Naive thymus-derived CD4-positive, alpha-beta T cell (primary cell): ENCODE data around the gene FER. TPM values are rescaled to one million over a fixed set of nuclear protein-coding genes. Genes with fewer than 3 reads are reported as not detected.

Experiments
- ATAC-seq: fragments of 150-1000 bp; cut with Tn5 transposase; 2 replicates; pipeline ENCODE4 v1.10.0; 2021; ENCODE audit warnings: mild to moderate bottlenecking, moderate library complexity
- CTCF ChIA-PET: fragments of 350-600 bp; sonication (Branson Sonifier 250); formaldehyde crosslinking; loops from one replicate; lab custom pipeline; 2021; ENCODE audit warnings: antibody characterized with exemption; lab: Charles Lee
- POLR2A ChIA-PET: fragments of 350-600 bp; sonication (Branson Sonifier 250); formaldehyde crosslinking; loops from one replicate; lab custom pipeline; 2021; ENCODE audit warnings: antibody characterized with exemption, inconsistent platforms; lab: Charles Lee
- DNase-seq, 9 donors: peaks; one replicate each; pipeline versions ENCODE4 v3.0.0 to v3.0.0-alpha.2; 2020 to 2022; ENCODE audit warnings: mixed read lengths in 1 of 9
- H3K27ac ChIP-seq: one replicate; pipeline ENCODE4 v1.7.0; 2013; ENCODE audit warnings: mild to moderate bottlenecking, low read depth, low read length, moderate library complexity
- H3K27me3 ChIP-seq, 2 donors: one replicate each; pipeline ENCODE4 v1.7.0; 2013; ENCODE audit warnings: low read length in 2 of 2, mild to moderate bottlenecking in 2 of 2, moderate library complexity in 2 of 2; ENCODE audit not compliant: control insufficient read depth in 2 of 2, insufficient read depth in 2 of 2
- H3K36me3 ChIP-seq, 3 experiments: 1 replicate in 2 of 3; 2 replicates in 1 of 3; pipeline ENCODE4 v1.7.0; 2013; ENCODE audit warnings: low read length in 3 of 3, mild to moderate bottlenecking in 3 of 3, moderate library complexity in 1 of 3; ENCODE audit not compliant: insufficient read depth in 3 of 3, control insufficient read depth in 2 of 3
- H3K4me1 ChIP-seq, 2 donors: one replicate each; pipeline ENCODE4 v1.7.0; 2013; ENCODE audit warnings: low read length in 2 of 2, mild to moderate bottlenecking in 2 of 2, moderate library complexity in 1 of 2; ENCODE audit not compliant: control insufficient read depth in 2 of 2, insufficient read depth in 2 of 2
- H3K4me3 ChIP-seq: 2 replicates; pipeline ENCODE4 v1.7.0; 2013; ENCODE audit warnings: mild to moderate bottlenecking, low read length
- H3K9me3 ChIP-seq, 3 experiments: 1 replicate in 2 of 3; 2 replicates in 1 of 3; pipeline ENCODE4 v1.7.0; 2013; ENCODE audit warnings: low read length in 3 of 3; ENCODE audit not compliant: control insufficient read depth in 2 of 3
- H3K27ac Mint-ChIP-seq, 9 donors: one replicate each; pipeline ENCODE4 v1.8.0; 2020 to 2022; ENCODE audit warnings: mixed read lengths in 9 of 9, mild to moderate bottlenecking in 8 of 9, moderate library complexity in 5 of 9, inconsistent platforms in 2 of 9
- H3K27me3 Mint-ChIP-seq, 5 donors: one replicate each; pipeline ENCODE4 v1.8.0; 2021 to 2022; ENCODE audit warnings: mixed read lengths in 5 of 5, mild to moderate bottlenecking in 1 of 5
- H3K36me3 Mint-ChIP-seq, 5 donors: one replicate each; pipeline ENCODE4 v1.8.0; 2020 to 2022; ENCODE audit warnings: mixed read lengths in 5 of 5, mild to moderate bottlenecking in 3 of 5, inconsistent platforms in 1 of 5
- H3K4me1 Mint-ChIP-seq, 7 donors: one replicate each; pipeline ENCODE4 v1.8.0; 2020 to 2022; ENCODE audit warnings: mixed read lengths in 7 of 7, mild to moderate bottlenecking in 3 of 7, inconsistent platforms in 1 of 7
- H3K4me3 Mint-ChIP-seq, 10 donors: one replicate each; pipeline ENCODE4 v1.8.0; 2020 to 2022; ENCODE audit warnings: mild to moderate bottlenecking in 10 of 10, mixed read lengths in 10 of 10, moderate library complexity in 6 of 10, inconsistent platforms in 2 of 10
- H3K9me3 Mint-ChIP-seq, 11 donors: one replicate each; pipeline ENCODE4 v1.8.0; 2020 to 2022; ENCODE audit warnings: mixed read lengths in 11 of 11, mild to moderate bottlenecking in 4 of 11, inconsistent platforms in 1 of 11, moderate library complexity in 1 of 11
- intact Hi-C, 2 donors: fragments of 100-400 bp; cut with micrococcal nuclease; formaldehyde crosslinking; loops; one replicate each; pipeline ENCODE4 v1.15.1; 2023
- polyA plus RNA-seq, 2 donors: library from polyadenylated mRNA; unstranded; fragments of 300-500 nt; fragmentation: Illumina TruSeq; gene quantifications; one replicate each; pipeline ENCODE4 v1.2.3, GENCODE V29; 2021
- total RNA-seq, 6 experiments: library from RNA in 5 of 6; stranded (reverse) in 5 of 6; gene quantifications; 1 replicate in 5 of 6; 2 replicates in 1 of 6; pipeline ENCODE4 v1.2.3 and lab custom pipeline; 2021 to 2026

Gene FER
- total and polyA plus RNA-seq, 7 experiments from 2014 or later, result 2.7 to 17.6 (median 13.8) TPM

- Mint-ChIP-seq H3K36me3 (no peaks in the 10 kb centered on the region), H3K4me3 (peak overlapping the region; percentile 62 to 94 (median 87)), H3K9me3 (peaks cover 0 to 4% (median 0%) of the 10 kb centered on the region in 11 donors), H3K27me3 (peaks cover 18 to 71% (median 24%) of the 10 kb centered on the region in 5 donors), H3K27ac (peak overlapping the region; percentile 6 to 92 (median 70)), H3K4me1 (peaks cover 11 to 26% (median 20%) of the 10 kb centered on the region in 7 donors)
- peaks cover 6 to 8% of the 10 kb centered on the region in 2 donors for H3K4me1 ChIP-seq
- ATAC-seq, result peak; percentile 82
- ChIA-PET CTCF (no interaction called here), POLR2A (interaction anchor here (0.6 to 1.1 kb wide), 3 partner anchors 21 to 677 kb away, joined by 3 to 4 read pairs (median 3); partner anchors contain the start of gene FBXL17)
- peak overlapping the region; percentile 60 for H3K27ac ChIP-seq
- no peaks in the 10 kb centered on the region for H3K36me3 ChIP-seq
- peak overlapping the region; percentile 79 for H3K4me3 ChIP-seq
- intact Hi-C loops, result loop anchor here (1.0 to 5.0 kb wide), 4 partner anchors 20 to 682 kb away; partner anchors contain the start of gene PJA2 (in 1 of the 2)
- DNase-seq, result peak in 7 of 9 donors; percentile 43 to 79 (median 55)
- H3K27me3 ChIP-seq, result peaks cover 0 to 2% of the 10 kb centered on the region in 2 donors
- H3K9me3 ChIP-seq, result no peaks in the 10 kb centered on the region
Measured at GRCh38 chr5:108728566-108729241, 19.0 kb upstream of the FER start.

- H3K27ac ChIP-seq, result no peak overlapping the region
- peak overlapping the region; percentile 79 for H3K4me3 ChIP-seq
- peak overlapping the region in 8 of 10 donors; percentile 31 to 94 (median 87) for H3K4me3 Mint-ChIP-seq
- H3K27me3 ChIP-seq, result peaks cover 0 to 2% of the 10 kb centered on the region in 2 donors
- CTCF ChIA-PET, result no interaction called here
- ATAC-seq (no peak), DNase-seq (no peak)
- H3K4me1 ChIP-seq, result peaks cover 6 to 8% of the 10 kb centered on the region in 2 donors
- H3K27me3 Mint-ChIP-seq, result peaks cover 19 to 76% (median 30%) of the 10 kb centered on the region in 5 donors
- H3K4me1 Mint-ChIP-seq, result peaks cover 11 to 26% (median 20%) of the 10 kb centered on the region in 7 donors
- intact Hi-C loops, result loop anchor here (2.0 to 5.0 kb wide), 2 partner anchors 20 to 678 kb away; partner anchors contain the start of gene PJA2 (in 1 of the 2)
- POLR2A ChIA-PET, result interaction anchor here (1.1 kb wide), 1 partner anchor 347 kb away, joined by 3 read pairs; the partner anchor contains the start of gene FBXL17
- no peaks in the 10 kb centered on the region for H3K9me3 ChIP-seq
- peaks cover 0 to 4% (median 0%) of the 10 kb centered on the region in 11 donors for H3K9me3 Mint-ChIP-seq
- H3K36me3 Mint-ChIP-seq, result no peaks in the 10 kb centered on the region
- no peaks in the 10 kb centered on the region for H3K36me3 ChIP-seq
- no peak overlapping the region for H3K27ac Mint-ChIP-seq
Measured at GRCh38 chr5:108729242-108729615, 18.5 kb upstream of the FER start.

- Histone ChIP-seq H3K36me3 (no peaks in the 10 kb centered on the region), H3K9me3 (no peaks in the 10 kb centered on the region), H3K27me3 (no peaks in the 10 kb centered on the region), H3K27ac (no peak overlapping the region), H3K4me3 (no peak overlapping the region), H3K4me1 (peaks cover 6 to 8% of the 10 kb centered on the region in 2 donors)
- peaks cover 0 to 4% (median 0%) of the 10 kb centered on the region in 11 donors for H3K9me3 Mint-ChIP-seq
- H3K36me3 Mint-ChIP-seq, result no peaks in the 10 kb centered on the region
- CTCF ChIA-PET, result no interaction called here
- peaks cover 21 to 70% (median 34%) of the 10 kb centered on the region in 5 donors for H3K27me3 Mint-ChIP-seq
- intact Hi-C loops, result no loop called here
- peaks cover 11 to 26% (median 20%) of the 10 kb centered on the region in 7 donors for H3K4me1 Mint-ChIP-seq
- POLR2A ChIA-PET, result no interaction called here
- no peak overlapping the region for H3K4me3 Mint-ChIP-seq
- H3K27ac Mint-ChIP-seq, result no peak overlapping the region
- DNase-seq (no peak), ATAC-seq (no peak)
Measured at GRCh38 chr5:108730617-108731340, 16.9 kb upstream of the FER start.

DNA sequence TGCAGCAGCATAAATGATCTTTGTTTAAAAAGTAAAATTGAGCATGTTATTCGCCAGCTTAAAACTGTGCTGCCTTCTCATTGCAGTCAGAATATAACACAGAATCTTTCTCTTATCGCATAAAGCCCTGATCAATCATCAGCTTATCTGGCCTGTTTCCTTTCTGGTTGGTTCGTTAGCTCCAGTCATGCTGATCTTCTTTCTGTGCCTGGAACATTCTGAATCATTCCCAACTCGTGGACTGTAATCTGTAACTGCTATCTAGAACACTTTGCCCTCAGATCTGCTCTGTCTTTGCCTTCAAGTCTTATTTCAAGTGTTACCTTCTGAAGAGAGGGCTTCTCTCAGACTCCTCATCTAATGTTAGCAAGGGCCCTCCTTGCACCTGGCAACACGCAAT is 11.9 kb upstream of the FER start:
- no peak overlapping the region for H3K27ac ChIP-seq
- ChIA-PET POLR2A (no interaction called here), CTCF (no interaction called here)
- H3K9me3 ChIP-seq, result no peaks in the 10 kb centered on the region
- H3K36me3 ChIP-seq, result no peaks in the 10 kb centered on the region
- no peak for ATAC-seq
- DNase-seq, result no peak
- H3K4me1 ChIP-seq, result no peaks in the 10 kb centered on the region
- H3K4me3 ChIP-seq, result no peak overlapping the region
- Mint-ChIP-seq H3K27ac (no peak overlapping the region), H3K4me3 (no peak overlapping the region), H3K36me3 (no peaks in the 10 kb centered on the region), H3K4me1 (no peaks in the 10 kb centered on the region), H3K9me3 (no peaks in the 10 kb centered on the region), H3K27me3 (peaks cover 16 to 45% (median 25%) of the 10 kb centered on the region in 5 donors)
- H3K27me3 ChIP-seq, result no peaks in the 10 kb centered on the region
- intact Hi-C loops, result no loop called here

- Mint-ChIP-seq H3K4me1 (no peaks in the 10 kb centered on the region), H3K27me3 (peaks cover 11 to 47% (median 24%) of the 10 kb centered on the region in 5 donors), H3K36me3 (no peaks in the 10 kb centered on the region), H3K27ac (no peak overlapping the region), H3K4me3 (no peak overlapping the region), H3K9me3 (no peaks in the 10 kb centered on the region)
- Histone ChIP-seq H3K9me3 (no peaks in the 10 kb centered on the region), H3K27me3 (no peaks in the 10 kb centered on the region), H3K36me3 (no peaks in the 10 kb centered on the region), H3K27ac (no peak overlapping the region), H3K4me1 (no peaks in the 10 kb centered on the region), H3K4me3 (no peak overlapping the region)
- POLR2A ChIA-PET, result no interaction called here
- intact Hi-C loops, result no loop called here
- DNase-seq (no peak), ATAC-seq (no peak)
- CTCF ChIA-PET, result no interaction called here
Measured at GRCh38 chr5:108736855-108737254, 10.8 kb upstream of the FER start.

- ATAC-seq, result no peak
- Mint-ChIP-seq H3K9me3 (no peaks in the 10 kb centered on the region), H3K4me1 (no peaks in the 10 kb centered on the region), H3K27me3 (peaks cover 0 to 33% (median 17%) of the 10 kb centered on the region in 5 donors), H3K27ac (no peak overlapping the region), H3K4me3 (no peak overlapping the region), H3K36me3 (no peaks in the 10 kb centered on the region)
- Histone ChIP-seq H3K4me3 (no peak overlapping the region), H3K36me3 (no peaks in the 10 kb centered on the region), H3K27me3 (no peaks in the 10 kb centered on the region), H3K4me1 (no peaks in the 10 kb centered on the region), H3K9me3 (no peaks in the 10 kb centered on the region), H3K27ac (no peak overlapping the region)
- ChIA-PET CTCF (interaction anchor here (1.0 kb wide), 1 partner anchor 43 kb away, joined by 3 read pairs; no protein-coding TSS in a partner anchor), POLR2A (no interaction called here)
- DNase-seq, result no peak
- intact Hi-C loops, result no loop called here
Measured at GRCh38 chr5:108739376-108739775, 8.3 kb upstream of the FER start.
